SK-N-SH treated with all-trans-retinoic acid at 6 μM for 48 hours (cell line): Measurements from ENCODE around the gene GALNTL6.

Experiments
- CSDC2 ChIP-seq: fragments of 250-450 bp; sonication (Bioruptor Pico); IDR thresholded peaks from 2 replicates; pipeline ENCODE4 v1.5.0; 2020; ENCODE audit warnings: mild to moderate bottlenecking, moderate library complexity
- ESRRG ChIP-seq: fragments of 250-450 bp; sonication (Bioruptor Pico); IDR thresholded peaks from 2 replicates; pipeline ENCODE4 v1.6.1; 2021; ENCODE audit warnings: mild to moderate bottlenecking
- GLIS3 ChIP-seq: fragments of 250-450 bp; sonication (Bioruptor Pico); IDR thresholded peaks from 2 replicates; pipeline ENCODE4 v1.5.0; 2020; ENCODE audit warnings: mild to moderate bottlenecking, moderate library complexity
- OSR1 ChIP-seq: fragments of 250-450 bp; sonication (Bioruptor Pico); IDR thresholded peaks from 2 replicates; pipeline ENCODE4 v1.8.0; 2022; ENCODE audit warnings: moderate library complexity, mild to moderate bottlenecking, inconsistent platforms
- RARB ChIP-seq: fragments of 250-450 bp; sonication (Bioruptor Pico); IDR thresholded peaks from 2 replicates; pipeline ENCODE4 v1.8.0; 2021; ENCODE audit warnings: mild to moderate bottlenecking, moderate library complexity
- ZFP3 ChIP-seq: fragments of 250-450 bp; sonication (Bioruptor Pico); IDR thresholded peaks from 2 replicates; pipeline ENCODE4 v1.5.0; 2020; ENCODE audit warnings: mild to moderate bottlenecking, moderate library complexity
- ZFP30 ChIP-seq: fragments of 450-650 bp; formaldehyde crosslinking; IDR thresholded peaks from 2 replicates; pipeline ENCODE4 v1.5.0; 2022; ENCODE audit warnings: mild to moderate bottlenecking, moderate library complexity

DNA sequence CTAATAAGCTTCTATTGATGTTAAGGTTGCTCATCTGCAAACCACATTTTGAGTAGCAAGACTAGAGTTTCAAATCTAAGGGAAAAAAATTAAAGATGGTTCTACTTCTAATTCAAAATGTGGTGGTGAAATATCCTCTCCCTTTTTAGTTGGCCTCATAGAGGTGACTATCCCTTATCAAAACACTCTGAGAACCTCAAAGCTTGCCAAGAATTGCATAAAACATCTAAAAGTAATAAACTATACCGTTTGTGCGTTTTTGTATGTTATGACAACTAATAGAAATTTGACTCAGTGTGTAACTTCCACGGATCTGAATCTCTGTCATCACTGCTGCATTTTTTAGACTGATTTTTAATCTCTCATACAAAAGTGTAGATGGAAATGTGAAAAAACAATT lies 682.6 kb downstream of the GALNTL6 start:
- TF ChIP-seq ZFP30 (CRISPR knock-in tag), result no peak
- TF ChIP-seq RARB (CRISPR knock-in tag), result no peak
- TF ChIP-seq GLIS3 (CRISPR knock-in tag), result no peak
- no peak for TF ChIP-seq ESRRG (CRISPR knock-in tag)
- no peak for TF ChIP-seq ZFP3
- TF ChIP-seq CSDC2 (CRISPR knock-in tag), result no peak
- no peak for TF ChIP-seq OSR1 (CRISPR knock-in tag)
